ENCODE measurements around the gene CRHR1.

CRHR1 gene

DNA sequence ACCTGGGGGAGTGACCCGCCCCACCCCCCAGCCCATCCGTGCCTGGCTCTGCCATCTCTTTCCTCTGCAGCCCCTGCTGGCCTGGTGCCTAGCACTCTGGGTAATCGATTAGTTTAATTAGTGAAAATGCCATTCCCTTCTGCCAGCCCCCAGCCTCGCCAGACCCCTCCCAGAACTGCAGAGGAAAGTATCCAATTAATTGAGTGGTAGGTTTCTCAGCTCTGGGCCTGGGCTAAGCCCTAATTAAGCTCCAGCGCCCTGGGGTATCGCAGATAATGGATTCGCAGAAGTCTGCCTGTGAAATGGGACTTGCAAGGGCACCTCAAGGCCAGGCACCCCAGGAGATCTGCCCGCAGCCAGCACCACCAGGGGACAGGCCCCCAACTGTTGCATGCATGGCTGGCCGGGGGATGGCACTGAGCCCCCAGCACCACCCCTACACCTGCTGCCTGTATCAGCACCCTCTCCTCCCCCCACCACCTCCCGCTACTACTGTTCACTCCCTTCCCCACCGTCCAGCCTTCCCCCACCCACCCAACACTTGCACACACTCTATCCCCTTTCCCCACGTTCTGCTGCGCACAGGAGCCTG lies 40.9 kb downstream of the CRHR1 start:
- Histone ChIP-seq H3K9me3 (ENCODE audit: severe bottlenecking) (no peaks in the 10 kb centered on the region), H3K27me3 (ENCODE audit: insufficient read depth, low read depth, severe bottlenecking) (no peaks in the 10 kb centered on the region), H3K36me3 (no peaks in the 10 kb centered on the region), H3K27ac (no peak overlapping the region; the same call in 1 of the 2 replicates), H3K4me3 (ENCODE audit: low read depth, low read length) (no peak overlapping the region)
- TF ChIP-seq CTCF (IDR thresholded peaks at IDR 0.05; ENCODE audit: low read depth, low read length): no peak
- DNase-seq: peak; percentile 70

DNA sequence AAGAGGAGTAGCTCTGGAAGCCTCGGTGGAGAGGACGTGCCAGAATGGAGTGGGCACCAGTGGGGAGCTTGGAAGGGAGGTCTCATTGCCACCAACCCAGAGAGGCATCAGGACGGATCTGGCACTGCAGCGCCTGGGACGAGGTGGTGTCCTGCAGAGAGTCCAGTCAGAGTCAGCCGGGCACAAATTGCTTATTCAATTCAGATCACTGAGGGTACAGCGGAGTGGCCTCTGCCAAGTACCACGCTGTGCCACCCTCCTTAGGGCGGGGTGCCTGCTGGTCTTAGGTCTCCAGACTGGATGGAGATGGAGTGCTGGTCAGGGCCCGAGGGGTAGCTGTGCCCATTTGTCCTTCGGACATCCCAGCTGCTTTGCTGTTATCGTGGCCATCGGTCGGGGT lies 41.7 kb downstream of the CRHR1 start:
- H3K9me3 ChIP-seq (ENCODE audit: severe bottlenecking): no peaks in the 10 kb centered on the region
- no peaks in the 10 kb centered on the region for H3K36me3 ChIP-seq
- no peak for DNase-seq
- H3K27me3 ChIP-seq (ENCODE audit: insufficient read depth, low read depth, severe bottlenecking): no peaks in the 10 kb centered on the region
- H3K4me3 ChIP-seq (ENCODE audit: low read depth, low read length): no peak overlapping the region
- H3K27ac ChIP-seq: no peak overlapping the region; the same call in 1 of the 2 replicates
- TF ChIP-seq CTCF (IDR thresholded peaks at IDR 0.05; ENCODE audit: low read depth, low read length): no peak

- Histone ChIP-seq H3K9me3 (ENCODE audit: severe bottlenecking) (no peaks in the 10 kb centered on the region), H3K4me3 (ENCODE audit: low read depth, low read length) (no peak overlapping the region), H3K27ac (no peak overlapping the region), H3K36me3 (no peaks in the 10 kb centered on the region), H3K27me3 (ENCODE audit: insufficient read depth, low read depth, severe bottlenecking) (no peaks in the 10 kb centered on the region)
- TF ChIP-seq CTCF (IDR thresholded peaks at IDR 0.05; ENCODE audit: low read depth, low read length): no peak
- no peak for DNase-seq
These were observed 42.9 kb downstream of the CRHR1 start for GRCh38 chr17:45826919-45827588.

DNA sequence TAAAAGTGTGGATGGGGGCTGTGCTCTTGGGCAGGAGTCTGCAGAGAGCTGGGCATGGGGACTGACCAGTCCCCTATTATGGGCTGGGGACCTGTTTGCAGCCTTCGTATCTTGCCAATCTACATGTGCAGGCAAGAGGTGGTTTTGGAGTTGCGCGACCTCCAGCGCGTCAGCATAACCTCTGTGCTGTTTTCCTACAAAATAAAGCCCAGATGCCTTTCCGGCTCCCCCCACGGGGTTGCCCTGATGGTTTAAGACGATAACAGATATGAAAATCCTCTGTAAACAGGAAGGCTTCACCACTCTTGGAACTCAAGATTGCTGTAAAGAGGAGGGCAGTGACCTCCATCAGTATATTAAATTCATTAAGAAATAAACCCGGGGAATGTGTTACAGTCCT lies 44.1 kb downstream of the CRHR1 start:
- no peak overlapping the region for H3K27ac ChIP-seq
- no peak for DNase-seq
- no peak for TF ChIP-seq CTCF (IDR thresholded peaks at IDR 0.05; ENCODE audit: low read depth, low read length)
- no peak overlapping the region for H3K4me3 ChIP-seq (ENCODE audit: low read depth, low read length)
- H3K9me3 ChIP-seq (ENCODE audit: severe bottlenecking): no peaks in the 10 kb centered on the region
- no peaks in the 10 kb centered on the region for H3K36me3 ChIP-seq
- no peaks in the 10 kb centered on the region for H3K27me3 ChIP-seq (ENCODE audit: insufficient read depth, low read depth, severe bottlenecking)

- no peaks in the 10 kb centered on the region for H3K27me3 ChIP-seq (ENCODE audit: insufficient read depth, low read depth, severe bottlenecking)
- H3K4me3 ChIP-seq (ENCODE audit: low read depth, low read length): no peak overlapping the region
- no peak overlapping the region for H3K27ac ChIP-seq
- peak; percentile 42 for DNase-seq
- H3K9me3 ChIP-seq (ENCODE audit: severe bottlenecking): no peaks in the 10 kb centered on the region
- peak; percentile 38; the same call in 1 of the 2 replicates for TF ChIP-seq CTCF (IDR thresholded peaks at IDR 0.05; ENCODE audit: low read depth, low read length)
- no peaks in the 10 kb centered on the region for H3K36me3 ChIP-seq
These were observed 44.5 kb downstream of the CRHR1 start for GRCh38 chr17:45828582-45829133.
